Activated T-helper 17 cell treated with anti-CD3 and anti-CD28 coated beads, Interleukin-2, amount 50 U/mL, for 72 hours (primary cell): ENCODE results near the gene ZSWIM8. TPM values are rescaled to one million over a fixed set of nuclear protein-coding genes. Genes with fewer than 3 reads are reported as not detected.
A peak's percentile ranks its signal among the peaks of the same experiment; 100 is the strongest.

Experiments used
- ATAC-seq: fragments of 150-1000 bp; cut with Tn5 transposase; replicated peaks from 2 replicates; pipeline ENCODE4 v1.10.0; 2021; ENCODE audit warnings: mild to moderate bottlenecking, moderate library complexity
- H3K27ac Mint-ChIP-seq: one replicate; pipeline ENCODE4 v1.8.0; 2022; ENCODE audit warnings: mixed read lengths
- H3K27me3 Mint-ChIP-seq: one replicate; pipeline ENCODE4 v1.8.0; 2022; ENCODE audit warnings: mixed read lengths
- H3K36me3 Mint-ChIP-seq: one replicate; pipeline ENCODE4 v1.8.0; 2022; ENCODE audit warnings: low read depth, mild to moderate bottlenecking, mixed read lengths
- H3K4me1 Mint-ChIP-seq: one replicate; pipeline ENCODE4 v1.8.0; 2022; ENCODE audit warnings: mixed read lengths
- H3K4me3 Mint-ChIP-seq: one replicate; pipeline ENCODE4 v1.8.0; 2022; ENCODE audit warnings: mild to moderate bottlenecking, mixed read lengths
- H3K9me3 Mint-ChIP-seq: one replicate; pipeline ENCODE4 v1.8.0; 2022; ENCODE audit warnings: mixed read lengths
- total RNA-seq, 2 donors: library from RNA; stranded (reverse); gene quantifications; one replicate each; pipeline ENCODE4 v1.2.3, GENCODE V29; 2022

ZSWIM8 gene
- total RNA-seq, 2 donors from 2014 or later = 66.1 to 113 TPM

DNA sequence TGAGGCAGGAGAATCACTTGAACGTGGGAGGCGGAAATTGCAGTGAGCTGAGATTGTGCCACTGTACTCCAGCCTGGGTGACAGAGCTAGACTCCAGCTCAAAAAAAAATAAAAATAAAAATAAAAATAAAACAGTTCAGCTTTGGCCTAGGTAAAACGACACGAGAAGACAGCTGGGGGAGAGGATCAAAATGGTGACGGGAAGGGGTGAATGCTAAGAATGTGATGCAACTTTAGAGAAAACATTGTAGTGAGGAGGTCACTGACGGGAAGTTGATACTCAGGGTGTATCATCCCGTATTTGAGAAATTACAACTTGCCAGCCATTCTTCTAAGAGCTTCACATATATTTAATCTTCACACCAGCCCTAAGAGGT lies 24.9 kb downstream of the ZSWIM8 start:
- H3K4me1 Mint-ChIP-seq = peaks cover 32% of the 10 kb centered on the region
- H3K27me3 Mint-ChIP-seq = no peaks in the 10 kb centered on the region
- peaks cover 69% of the 10 kb centered on the region for H3K36me3 Mint-ChIP-seq
- H3K4me3 Mint-ChIP-seq = peak overlapping the region; percentile 92
- H3K27ac Mint-ChIP-seq = peak overlapping the region; percentile 98
- ATAC-seq = peak; percentile 1
- no peaks in the 10 kb centered on the region for H3K9me3 Mint-ChIP-seq

DNA sequence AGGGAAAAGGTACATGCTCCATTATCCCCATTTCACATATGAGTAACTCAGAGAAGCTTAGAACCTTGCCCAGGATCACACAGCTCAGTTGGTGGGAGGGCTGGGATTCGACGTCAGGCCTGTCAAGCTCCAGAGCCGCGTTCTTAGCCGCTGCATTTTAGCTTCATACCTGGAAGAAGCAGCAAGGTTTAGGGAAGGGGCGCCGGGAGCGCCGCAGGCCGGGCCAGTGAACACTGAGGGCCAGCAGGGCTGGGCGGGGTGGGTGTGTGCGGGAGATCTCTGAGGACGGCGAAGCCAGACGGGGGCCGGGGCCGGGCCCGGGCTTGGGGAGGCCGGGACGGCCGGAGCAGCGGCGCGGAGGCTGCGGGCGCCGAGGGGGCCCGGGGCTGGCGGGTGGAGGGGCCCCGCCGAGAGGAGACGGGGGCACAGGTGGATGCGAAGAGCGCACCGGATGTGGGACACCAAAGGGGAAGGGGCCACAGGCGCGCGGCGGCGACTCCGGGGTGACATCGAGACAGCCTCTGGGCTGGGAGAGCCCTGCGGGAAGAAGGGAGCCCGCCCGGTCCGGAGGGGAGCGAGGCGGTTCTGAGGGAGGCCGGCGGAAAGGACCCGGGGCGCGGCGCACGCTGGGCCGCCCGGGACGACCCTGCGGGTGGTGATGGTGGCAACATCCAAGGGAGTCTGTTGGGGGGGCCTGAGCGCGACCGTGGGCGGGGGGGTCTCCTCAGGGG lies 25.5 kb downstream of the ZSWIM8 start:
- Mint-ChIP-seq H3K36me3 (peaks cover 68% of the 10 kb centered on the region), H3K27me3 (no peaks in the 10 kb centered on the region), H3K4me3 (peak overlapping the region; percentile 92), H3K9me3 (no peaks in the 10 kb centered on the region), H3K27ac (peak overlapping the region; percentile 98), H3K4me1 (peaks cover 28% of the 10 kb centered on the region)
- ATAC-seq = peak; percentile 27

DNA sequence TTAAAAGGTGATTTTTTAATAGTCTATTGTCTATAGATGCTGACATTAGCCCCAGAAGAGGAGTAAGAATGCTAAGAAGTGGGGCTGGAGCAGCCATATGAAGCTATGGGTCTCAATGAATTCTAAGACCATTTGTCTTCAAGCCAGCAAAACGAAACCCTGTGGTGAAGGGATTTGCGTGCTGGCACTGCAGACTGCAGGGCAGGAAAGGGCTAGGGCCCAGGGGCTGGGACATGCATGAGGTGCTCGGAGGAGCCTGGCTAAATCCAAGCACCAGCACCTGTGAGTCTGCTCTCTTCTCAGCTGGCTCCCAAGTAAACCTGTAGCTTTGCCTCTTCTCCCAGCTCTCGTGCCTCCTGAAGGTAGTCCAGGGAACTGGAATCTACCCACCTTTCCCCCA lies 27.3 kb downstream of the ZSWIM8 start:
- H3K36me3 Mint-ChIP-seq = peaks cover 61% of the 10 kb centered on the region
- peaks cover 14% of the 10 kb centered on the region for H3K4me1 Mint-ChIP-seq
- H3K4me3 Mint-ChIP-seq = peak overlapping the region; percentile 56
- ATAC-seq = no peak
- H3K27ac Mint-ChIP-seq = peak overlapping the region; percentile 79
- no peaks in the 10 kb centered on the region for H3K9me3 Mint-ChIP-seq
- no peaks in the 10 kb centered on the region for H3K27me3 Mint-ChIP-seq

DNA sequence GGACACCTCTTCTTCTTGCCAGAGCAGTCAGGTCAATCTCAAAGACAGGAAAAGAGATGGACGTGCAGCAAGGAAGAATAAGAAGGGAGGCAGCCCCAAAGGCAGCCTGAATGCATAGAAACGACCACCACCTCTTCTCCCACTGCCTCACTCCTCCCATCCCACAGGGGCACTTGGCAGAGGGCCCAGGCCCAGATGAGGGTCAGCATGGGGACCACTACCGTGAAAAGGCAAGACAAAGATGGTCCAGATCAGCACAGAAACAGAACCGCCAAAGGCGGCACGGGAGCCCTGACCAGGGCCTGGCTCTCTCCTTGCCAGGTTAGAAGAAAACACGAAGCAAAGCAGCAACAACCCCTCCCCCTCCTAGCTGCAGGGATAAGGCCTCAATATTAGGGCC lies 27.9 kb downstream of the ZSWIM8 start:
- peaks cover 59% of the 10 kb centered on the region for H3K36me3 Mint-ChIP-seq
- H3K4me3 Mint-ChIP-seq = no peak overlapping the region
- no peaks in the 10 kb centered on the region for H3K9me3 Mint-ChIP-seq
- no peaks in the 10 kb centered on the region for H3K27me3 Mint-ChIP-seq
- ATAC-seq = no peak
- peaks cover 14% of the 10 kb centered on the region for H3K4me1 Mint-ChIP-seq
- H3K27ac Mint-ChIP-seq = no peak overlapping the region

DNA sequence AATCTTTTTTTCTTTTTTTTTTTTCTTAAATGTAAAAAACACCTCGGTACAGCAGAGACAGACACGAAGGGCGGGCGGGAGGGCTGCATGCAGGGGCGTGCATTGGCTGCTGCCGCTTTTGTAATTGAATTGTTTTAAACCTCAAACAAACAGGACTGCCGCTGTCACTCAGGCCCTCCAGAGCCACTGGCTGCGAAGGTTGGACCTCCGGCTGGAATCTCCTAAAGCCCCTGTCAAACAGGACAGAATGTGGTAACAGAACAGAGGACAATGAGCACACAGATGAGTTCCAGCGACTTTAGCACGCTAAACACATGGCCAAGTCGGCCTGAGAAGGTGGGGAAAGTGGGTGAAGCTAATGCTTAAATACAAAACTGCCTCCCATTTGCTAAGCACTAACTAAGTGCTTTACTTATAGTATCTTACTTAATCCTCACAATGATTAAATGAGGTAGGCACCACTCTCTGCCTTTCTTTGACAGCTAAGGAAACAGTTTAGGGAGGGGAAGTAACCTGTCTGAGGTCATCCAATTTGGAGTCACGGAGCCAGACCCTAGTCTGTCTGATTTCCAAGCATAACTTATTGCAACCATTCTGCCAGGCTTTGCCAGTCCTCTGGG lies 29.0 kb downstream of the ZSWIM8 start:
- ATAC-seq = no peak
- Mint-ChIP-seq H3K27me3 (no peaks in the 10 kb centered on the region), H3K36me3 (peaks cover 49% of the 10 kb centered on the region), H3K9me3 (no peaks in the 10 kb centered on the region), H3K4me3 (no peak overlapping the region), H3K4me1 (peaks cover 6% of the 10 kb centered on the region), H3K27ac (no peak overlapping the region)

DNA sequence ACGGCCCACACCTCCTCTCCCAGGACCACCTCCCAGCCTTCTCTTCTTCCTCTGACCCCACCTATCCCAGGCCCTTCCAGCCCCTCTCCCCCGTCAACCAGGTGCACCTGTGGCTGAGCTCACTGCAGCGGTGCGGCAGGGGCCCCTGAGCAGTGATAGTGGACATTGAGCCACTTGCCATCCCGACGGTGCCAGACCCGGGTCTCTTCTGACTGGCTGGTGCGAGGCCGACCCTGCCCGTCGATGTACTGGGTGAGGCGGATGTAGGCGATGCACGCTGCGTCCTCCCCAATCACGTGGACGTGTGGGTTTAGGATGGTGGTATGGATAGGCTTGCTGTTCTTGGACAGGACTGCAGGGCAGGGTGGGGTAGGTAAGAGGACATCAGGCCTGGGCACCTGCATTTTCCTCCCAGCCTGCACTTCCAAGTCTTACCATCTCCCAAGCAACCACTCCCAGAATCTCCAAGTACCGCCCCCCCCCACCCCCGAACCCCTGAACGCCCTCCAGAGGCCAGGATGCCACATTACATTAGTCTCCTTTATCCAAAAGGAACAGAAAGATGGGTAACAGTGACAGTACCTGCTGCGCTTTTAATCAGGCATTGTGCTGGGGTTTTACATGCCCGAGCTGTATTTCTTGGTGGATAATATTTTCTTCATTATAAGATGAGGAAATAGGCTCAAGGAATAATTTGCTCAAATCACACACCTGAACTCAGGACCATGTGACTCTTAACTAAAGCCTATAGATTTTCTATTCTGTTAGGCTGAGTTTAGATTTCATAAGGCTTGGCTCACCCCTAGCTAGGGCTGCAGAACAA lies 29.7 kb downstream of the ZSWIM8 start:
- no peak for ATAC-seq
- peaks cover 4% of the 10 kb centered on the region for H3K4me1 Mint-ChIP-seq
- H3K4me3 Mint-ChIP-seq = no peak overlapping the region
- no peaks in the 10 kb centered on the region for H3K27me3 Mint-ChIP-seq
- H3K27ac Mint-ChIP-seq = no peak overlapping the region
- peaks cover 41% of the 10 kb centered on the region for H3K36me3 Mint-ChIP-seq
- H3K9me3 Mint-ChIP-seq = no peaks in the 10 kb centered on the region

DNA sequence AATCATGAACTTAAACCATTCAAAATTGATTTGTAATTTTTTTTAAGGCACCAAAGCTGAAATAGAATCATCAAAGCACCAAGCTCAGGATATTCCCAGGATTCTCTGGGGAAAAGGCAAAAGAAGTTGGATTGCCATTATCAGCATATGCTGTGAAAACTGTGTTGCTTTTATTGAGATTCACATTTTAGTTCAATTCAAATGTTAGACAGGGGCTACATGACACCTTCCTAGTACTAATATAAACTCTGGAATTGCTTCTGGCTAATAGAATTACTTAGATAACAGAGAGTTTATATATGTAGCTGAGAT lies 30.3 kb downstream of the ZSWIM8 start:
- Mint-ChIP-seq H3K4me3 (no peak overlapping the region), H3K36me3 (peaks cover 36% of the 10 kb centered on the region), H3K4me1 (no peaks in the 10 kb centered on the region), H3K9me3 (no peaks in the 10 kb centered on the region), H3K27ac (no peak overlapping the region), H3K27me3 (no peaks in the 10 kb centered on the region)
- no peak for ATAC-seq

DNA sequence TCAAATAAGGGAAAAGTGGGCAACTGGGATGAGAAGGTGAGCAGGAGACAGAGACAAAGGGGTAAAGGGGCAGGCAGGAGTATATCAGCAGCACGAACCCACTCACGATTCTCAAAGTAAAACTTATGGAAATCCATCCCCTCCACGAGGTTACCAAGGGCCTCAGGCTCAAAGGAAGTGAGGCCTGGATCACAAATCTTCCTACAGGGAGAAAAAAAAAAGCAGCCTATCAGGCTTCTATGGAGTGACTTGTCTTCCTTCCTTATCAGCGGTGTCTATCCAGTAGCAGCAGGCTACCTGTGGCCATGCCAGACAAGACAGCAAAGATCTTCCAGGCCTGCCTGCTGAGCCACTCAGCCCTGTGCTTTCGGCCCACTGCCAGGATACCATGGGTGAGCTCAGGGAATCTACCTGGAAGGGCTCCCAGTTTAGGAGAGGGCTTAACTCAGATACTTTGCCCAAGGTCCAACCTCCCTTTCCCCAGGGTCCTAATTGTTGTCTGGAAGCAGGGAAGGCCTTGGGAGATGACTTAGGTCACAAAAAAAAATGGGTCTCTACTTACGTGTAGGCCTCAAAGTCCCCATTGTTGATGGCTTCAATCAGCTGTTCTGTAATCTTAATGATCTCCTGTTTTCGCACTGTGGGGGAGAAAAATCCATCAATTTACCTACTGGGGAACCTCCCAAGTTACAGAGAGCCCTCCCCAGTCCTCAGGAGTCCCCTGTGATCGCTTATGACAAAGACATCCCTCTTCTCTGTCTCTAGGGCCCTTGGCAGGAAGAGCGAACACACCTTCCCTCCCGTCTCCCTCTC lies 31.7 kb downstream of the ZSWIM8 start:
- ATAC-seq = no peak
- Mint-ChIP-seq H3K27me3 (no peaks in the 10 kb centered on the region), H3K4me3 (no peak overlapping the region), H3K9me3 (no peaks in the 10 kb centered on the region), H3K36me3 (peaks cover 35% of the 10 kb centered on the region), H3K4me1 (no peaks in the 10 kb centered on the region), H3K27ac (no peak overlapping the region)

DNA sequence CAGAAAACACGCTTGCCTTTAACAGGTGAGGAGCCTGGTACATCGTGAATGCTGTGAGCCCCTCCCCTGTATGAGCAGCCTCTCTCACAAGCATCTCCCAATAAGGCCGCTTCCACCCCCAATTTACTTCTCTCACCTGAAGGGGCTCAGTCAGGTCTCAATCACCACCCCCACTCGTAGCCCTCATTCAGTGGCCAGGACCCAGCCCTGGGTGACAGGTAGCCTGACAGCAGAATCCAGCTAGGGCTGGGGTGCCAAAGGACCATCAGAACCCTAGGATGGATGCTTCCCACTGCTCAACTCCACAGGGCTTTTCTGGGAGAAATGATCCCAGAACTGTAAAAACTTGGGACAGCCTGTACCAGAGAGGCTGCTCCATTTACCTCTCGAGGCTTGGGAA lies 32.4 kb downstream of the ZSWIM8 start:
- peak overlapping the region; percentile 52 for H3K27ac Mint-ChIP-seq
- no peaks in the 10 kb centered on the region for H3K9me3 Mint-ChIP-seq
- no peaks in the 10 kb centered on the region for H3K4me1 Mint-ChIP-seq
- no peak overlapping the region for H3K4me3 Mint-ChIP-seq
- H3K36me3 Mint-ChIP-seq = peaks cover 36% of the 10 kb centered on the region
- no peaks in the 10 kb centered on the region for H3K27me3 Mint-ChIP-seq
- ATAC-seq = no peak

DNA sequence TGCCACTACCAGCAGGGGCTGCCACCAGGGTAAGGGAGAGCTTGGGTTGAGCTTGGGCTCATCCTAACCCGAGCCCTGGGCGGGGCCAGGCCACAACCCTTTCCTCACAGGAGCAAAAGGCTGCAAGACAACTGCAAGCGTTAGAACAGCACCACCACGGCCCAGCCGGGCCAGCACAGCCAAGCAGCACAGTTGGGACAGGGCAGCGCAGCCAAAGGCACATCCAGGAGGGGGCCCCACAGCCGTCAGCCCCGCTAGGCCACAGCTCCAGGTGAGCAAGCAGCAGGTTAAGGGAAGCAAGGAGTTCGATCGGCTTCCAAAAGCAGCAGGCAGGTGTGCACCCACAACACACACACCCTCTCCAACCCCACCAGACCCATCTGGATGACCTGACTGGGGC lies 33.0 kb downstream of the ZSWIM8 start:
- no peaks in the 10 kb centered on the region for H3K9me3 Mint-ChIP-seq
- no peaks in the 10 kb centered on the region for H3K27me3 Mint-ChIP-seq
- H3K27ac Mint-ChIP-seq = peak overlapping the region; percentile 52
- no peak overlapping the region for H3K4me3 Mint-ChIP-seq
- no peak for ATAC-seq
- peaks cover 32% of the 10 kb centered on the region for H3K36me3 Mint-ChIP-seq
- no peaks in the 10 kb centered on the region for H3K4me1 Mint-ChIP-seq

DNA sequence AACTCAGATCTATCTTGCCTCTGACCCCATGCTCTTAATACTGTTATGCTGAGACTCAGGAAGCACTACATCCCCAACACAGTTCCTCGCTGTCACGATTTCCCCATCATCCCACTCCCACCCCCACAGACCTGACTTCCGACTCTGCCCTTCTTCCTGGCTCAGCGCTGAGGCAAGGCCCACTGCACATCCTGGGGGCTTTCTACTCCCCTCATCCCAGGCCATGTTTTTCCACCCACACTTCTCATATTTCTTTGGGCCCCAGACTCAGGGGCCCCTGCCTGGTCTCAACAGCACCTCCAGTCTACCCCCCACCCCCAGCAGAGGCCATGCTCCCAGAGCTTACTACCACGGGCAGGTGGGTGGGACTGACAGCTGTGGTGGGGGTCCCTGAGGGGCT lies 33.7 kb downstream of the ZSWIM8 start:
- no peaks in the 10 kb centered on the region for H3K9me3 Mint-ChIP-seq
- H3K4me3 Mint-ChIP-seq = no peak overlapping the region
- ATAC-seq = no peak
- no peaks in the 10 kb centered on the region for H3K27me3 Mint-ChIP-seq
- H3K36me3 Mint-ChIP-seq = peaks cover 27% of the 10 kb centered on the region
- H3K27ac Mint-ChIP-seq = peak overlapping the region; percentile 54
- no peaks in the 10 kb centered on the region for H3K4me1 Mint-ChIP-seq

DNA sequence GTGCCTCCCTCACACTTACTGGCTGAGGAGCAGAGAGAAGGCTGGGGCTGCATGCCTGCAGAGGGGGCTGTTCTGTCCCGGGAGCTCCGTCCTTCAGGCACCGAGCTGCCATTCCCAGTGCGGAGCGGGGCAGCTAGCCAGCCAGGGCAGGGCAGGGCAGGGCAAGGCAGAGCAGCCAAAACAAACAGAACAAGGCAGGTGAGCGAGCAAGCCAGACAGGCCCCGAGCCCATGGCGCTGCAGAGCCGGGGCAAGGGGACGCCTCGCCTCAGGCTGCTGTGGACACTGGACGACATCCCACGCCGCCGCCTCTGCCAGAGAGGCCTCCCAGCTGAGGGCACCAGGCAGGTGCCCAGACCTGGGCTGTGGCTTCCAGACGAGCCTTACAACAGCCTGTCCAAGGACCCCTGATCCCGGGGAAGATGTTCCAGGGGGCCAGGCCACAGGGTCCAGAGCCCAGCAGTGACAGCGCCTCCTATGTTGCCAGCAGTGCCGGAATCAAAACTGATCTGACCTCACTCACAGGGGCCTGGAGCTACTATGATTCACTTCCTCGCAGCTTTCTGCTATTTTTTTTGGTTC lies 34.2 kb downstream of the ZSWIM8 start:
- Mint-ChIP-seq H3K27ac (peak overlapping the region; percentile 54), H3K36me3 (peaks cover 27% of the 10 kb centered on the region), H3K9me3 (no peaks in the 10 kb centered on the region), H3K4me1 (no peaks in the 10 kb centered on the region), H3K27me3 (no peaks in the 10 kb centered on the region), H3K4me3 (no peak overlapping the region)
- ATAC-seq = no peak

DNA sequence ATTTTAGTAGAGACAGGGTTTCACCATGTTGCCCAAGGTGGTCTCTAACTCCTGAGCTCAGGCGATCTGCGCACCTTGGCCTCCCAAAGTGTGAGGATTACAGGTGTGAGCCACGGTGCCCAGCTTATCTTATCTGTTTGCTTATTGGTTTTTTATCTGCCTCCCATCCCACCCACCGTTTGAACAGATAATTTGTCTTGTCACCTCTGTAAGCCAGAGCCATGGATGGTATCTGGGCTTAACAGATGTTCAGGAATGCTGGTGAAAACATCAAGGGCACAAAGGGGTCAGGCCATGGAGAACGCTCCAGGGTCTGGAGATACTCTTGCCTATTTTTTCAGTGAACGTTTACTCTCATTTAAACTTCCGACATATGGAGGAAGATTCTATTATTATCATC lies 38.0 kb downstream of the ZSWIM8 start:
- Mint-ChIP-seq H3K27me3 (no peaks in the 10 kb centered on the region), H3K9me3 (no peaks in the 10 kb centered on the region), H3K27ac (peak overlapping the region; percentile 41), H3K36me3 (peaks cover 12% of the 10 kb centered on the region), H3K4me3 (no peak overlapping the region), H3K4me1 (no peaks in the 10 kb centered on the region)
- ATAC-seq = no peak

DNA sequence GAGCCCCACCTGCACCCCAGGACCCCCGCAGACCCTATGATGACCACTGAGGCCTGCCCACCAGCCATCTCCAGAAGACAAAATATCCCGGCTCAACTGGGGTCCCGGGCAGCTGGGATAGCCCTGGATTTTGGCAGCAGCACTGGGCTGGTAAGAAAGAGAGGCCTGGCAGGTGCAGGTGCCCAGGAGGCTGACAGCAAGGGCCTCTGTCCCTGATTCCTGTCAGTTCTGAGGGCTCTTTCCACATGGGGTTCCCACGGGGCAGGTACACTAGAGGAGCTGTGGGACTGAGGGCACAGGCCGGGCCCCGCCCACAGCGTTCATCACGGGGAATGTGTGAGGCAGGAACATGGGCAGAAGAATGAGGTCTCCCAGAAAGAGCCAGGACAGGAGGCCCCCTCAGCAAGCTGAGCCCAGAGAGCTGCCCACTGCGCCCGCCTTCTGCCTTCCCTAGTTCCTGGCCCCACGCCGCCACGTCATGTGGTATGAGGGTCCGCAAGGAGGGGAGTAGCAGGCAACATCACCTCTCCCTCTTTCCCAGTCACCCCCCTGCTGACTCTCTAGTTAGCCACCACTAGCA lies 38.8 kb downstream of the ZSWIM8 start:
- peaks cover 12% of the 10 kb centered on the region for H3K36me3 Mint-ChIP-seq
- H3K27ac Mint-ChIP-seq = peak overlapping the region; percentile 41
- no peak for ATAC-seq
- no peaks in the 10 kb centered on the region for H3K27me3 Mint-ChIP-seq
- H3K9me3 Mint-ChIP-seq = no peaks in the 10 kb centered on the region
- H3K4me3 Mint-ChIP-seq = no peak overlapping the region
- H3K4me1 Mint-ChIP-seq = no peaks in the 10 kb centered on the region
